A673 (cell line): ENCODE measurements around the gene ROBO2. TPM values are rescaled to one million over a fixed set of nuclear protein-coding genes. Genes with fewer than 3 reads are reported as not detected.
A peak's percentile ranks its signal among the peaks of the same experiment; 100 is the strongest.

Experiments
- BruUV-seq: library from RNA; stranded (reverse); fragments of 400-500 nt; replicated peaks from 2 replicates; lab custom pipeline; 2021; lab: Mats Ljungman, UMichigan
- CTCF ChIA-PET: fragments of 300-600 bp; sonication (Branson Sonifier 250); formaldehyde crosslinking; loops from one replicate; lab custom pipeline; 2022; ENCODE audit warnings: antibody characterized with exemption; lab: Charles Lee
- POLR2A ChIA-PET: fragments of 300-600 bp; sonication (Branson Sonifier 250); formaldehyde crosslinking; loops from one replicate; lab custom pipeline; 2022; ENCODE audit warnings: antibody characterized with exemption; ENCODE audit not compliant: low non-redundant PET; lab: Charles Lee
- DNase-seq: peaks from one replicate; pipeline ENCODE4 v3.0.0-alpha.2; 2015; ENCODE audit warnings: low spot score
- H3K27ac ChIP-seq: fragments of 200-600 bp; sonication (generic); 2 replicates; pipeline ENCODE4 v1.5.1; 2016; ENCODE audit warnings: mixed run types, low read depth, mild to moderate bottlenecking, mixed read lengths, antibody characterized with exemption, low read length; ENCODE audit not compliant: poor library complexity, severe bottlenecking
- H3K27me3 ChIP-seq: fragments of 200-600 bp; sonication (generic); replicated peaks from 2 replicates; pipeline ENCODE4 v1.6.1; 2017; ENCODE audit warnings: mixed run types, low read depth, mild to moderate bottlenecking, mixed read lengths, antibody characterized with exemption, low read length; ENCODE audit not compliant: insufficient read depth, poor library complexity
- H3K36me3 ChIP-seq: fragments of 200-600 bp; sonication (generic); 2 replicates; pipeline ENCODE4 v1.6.1; 2016; ENCODE audit warnings: mixed run types, mild to moderate bottlenecking, mixed read lengths, antibody characterized with exemption, low read length; ENCODE audit not compliant: insufficient read depth, poor library complexity, severe bottlenecking
- H3K4me1 ChIP-seq: fragments of 200-600 bp; sonication (generic); 2 replicates; pipeline ENCODE4 v1.6.1; 2017; ENCODE audit warnings: mixed run types, mild to moderate bottlenecking, mixed read lengths, antibody characterized with exemption, low read length; ENCODE audit not compliant: insufficient read depth, poor library complexity, severe bottlenecking
- H3K4me3 ChIP-seq: fragments of 200-600 bp; sonication (generic); 2 replicates; pipeline ENCODE4 v1.5.1; 2016; ENCODE audit warnings: low read depth, mixed run types, mild to moderate bottlenecking, mixed read lengths, low read length; ENCODE audit not compliant: poor library complexity, severe bottlenecking
- H3K9me3 ChIP-seq: fragments of 200-600 bp; sonication (generic); 2 replicates; pipeline ENCODE4 v1.6.1; 2016; ENCODE audit warnings: mixed run types, low read depth, mild to moderate bottlenecking, mixed read lengths, antibody characterized with exemption, low read length; ENCODE audit not compliant: poor library complexity, severe bottlenecking
- EZH2 ChIP-seq: fragments of 200-600 bp; sonication (generic); IDR thresholded peaks from 2 replicates; pipeline ENCODE4 v1.6.1; 2017; ENCODE audit warnings: borderline replicate concordance, low read depth, mild to moderate bottlenecking, mixed read lengths, antibody characterized with exemption, low read length; ENCODE audit not compliant: poor library complexity, severe bottlenecking
- intact Hi-C: fragments of 100-400 bp; cut with micrococcal nuclease; formaldehyde crosslinking; loops from one replicate; pipeline ENCODE4 v1.10.0; 2022; ENCODE audit not compliant: unreplicated experiment
- total RNA-seq: library from RNA; stranded (reverse); gene quantifications from 2 replicates; pipeline ENCODE4 v1.2.3, GENCODE V29; 2021
- TF ChIP-seq, protein P1 (sequence below): fragments of 300-800, 200-600 bp; sonication (generic); conservative IDR thresholded peaks from 2 replicates; pipeline ENCODE4 v1.5.1; 2017; ENCODE audit warnings: low read depth, mild to moderate bottlenecking, antibody characterized with exemption, low read length, moderate library complexity, mixed read lengths

Gene ROBO2
- total RNA-seq, 1 experiment from 2014 or later, result 17.5 TPM

- H3K4me3 ChIP-seq, result no peak overlapping the region
- POLR2A ChIA-PET, result no interaction called here
Observed at GRCh38 chr3:77475507-77475906, 435.6 kb downstream of the ROBO2 start.

DNA sequence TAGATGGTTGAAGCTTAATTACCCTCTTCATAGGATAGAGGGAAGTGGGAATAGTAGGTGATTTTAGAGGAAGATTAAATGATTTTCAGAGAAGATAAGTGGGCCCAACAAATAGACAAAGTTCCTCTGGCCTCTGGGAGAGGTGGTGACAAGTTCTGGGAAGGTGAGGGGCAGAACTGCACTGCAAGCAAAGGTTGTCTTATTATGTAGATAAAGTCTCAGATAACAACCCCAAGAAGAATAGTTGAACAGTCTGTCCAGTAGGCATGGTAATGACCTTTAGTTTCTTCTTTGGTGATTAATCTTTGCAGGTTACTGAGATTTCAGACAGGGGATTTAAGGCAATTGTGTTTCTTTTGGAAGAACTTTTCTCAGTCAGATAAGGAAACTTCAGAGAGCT, 439.1 kb downstream of the ROBO2 start:
- BruUV-seq, result no TSS peak

More at GRCh38 chr3:77475507-77475906, 435.6 kb downstream of the ROBO2 start:
- no TSS peak for BruUV-seq
- Histone ChIP-seq H3K36me3 (no peaks in the 10 kb centered on the region), H3K27me3 (no peaks in the 10 kb centered on the region), H3K9me3 (no peaks in the 10 kb centered on the region), H3K27ac (no peak overlapping the region), H3K4me1 (peaks cover 8% of the 10 kb centered on the region)
- no peak for TF ChIP-seq EZH2
- TF ChIP-seq, protein P1, sequence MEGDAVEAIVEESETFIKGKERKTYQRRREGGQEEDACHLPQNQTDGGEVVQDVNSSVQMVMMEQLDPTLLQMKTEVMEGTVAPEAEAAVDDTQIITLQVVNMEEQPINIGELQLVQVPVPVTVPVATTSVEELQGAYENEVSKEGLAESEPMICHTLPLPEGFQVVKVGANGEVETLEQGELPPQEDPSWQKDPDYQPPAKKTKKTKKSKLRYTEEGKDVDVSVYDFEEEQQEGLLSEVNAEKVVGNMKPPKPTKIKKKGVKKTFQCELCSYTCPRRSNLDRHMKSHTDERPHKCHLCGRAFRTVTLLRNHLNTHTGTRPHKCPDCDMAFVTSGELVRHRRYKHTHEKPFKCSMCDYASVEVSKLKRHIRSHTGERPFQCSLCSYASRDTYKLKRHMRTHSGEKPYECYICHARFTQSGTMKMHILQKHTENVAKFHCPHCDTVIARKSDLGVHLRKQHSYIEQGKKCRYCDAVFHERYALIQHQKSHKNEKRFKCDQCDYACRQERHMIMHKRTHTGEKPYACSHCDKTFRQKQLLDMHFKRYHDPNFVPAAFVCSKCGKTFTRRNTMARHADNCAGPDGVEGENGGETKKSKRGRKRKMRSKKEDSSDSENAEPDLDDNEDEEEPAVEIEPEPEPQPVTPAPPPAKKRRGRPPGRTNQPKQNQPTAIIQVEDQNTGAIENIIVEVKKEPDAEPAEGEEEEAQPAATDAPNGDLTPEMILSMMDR, result no peak
- intact Hi-C loops, result no loop called here
- no peak for DNase-seq
- CTCF ChIA-PET, result no interaction called here

GRCh38 chr3:77489216-77489615, 449.3 kb downstream of the ROBO2 start:
- no peaks in the 10 kb centered on the region for H3K4me1 ChIP-seq
- ChIA-PET CTCF (no interaction called here), POLR2A (no interaction called here)
- no peaks in the 10 kb centered on the region for H3K27me3 ChIP-seq
- TF ChIP-seq, protein P1, result no peak
- TF ChIP-seq EZH2, result no peak
- no peaks in the 10 kb centered on the region for H3K9me3 ChIP-seq
- BruUV-seq, result no TSS peak
- H3K27ac ChIP-seq, result no peak overlapping the region
- H3K36me3 ChIP-seq, result no peaks in the 10 kb centered on the region
- intact Hi-C loops, result no loop called here
- H3K4me3 ChIP-seq, result no peak overlapping the region
- DNase-seq, result peak; percentile 51

More for the DNA sequence above, 439.1 kb downstream of the ROBO2 start:
- H3K4me3 ChIP-seq, result no peak overlapping the region
- H3K9me3 ChIP-seq, result no peaks in the 10 kb centered on the region
- intact Hi-C loops, result no loop called here
- ChIA-PET POLR2A (no interaction called here), CTCF (no interaction called here)
- no peak for DNase-seq
- no peaks in the 10 kb centered on the region for H3K36me3 ChIP-seq
- H3K4me1 ChIP-seq, result peaks cover 7% of the 10 kb centered on the region
- no peak overlapping the region for H3K27ac ChIP-seq
- H3K27me3 ChIP-seq, result no peaks in the 10 kb centered on the region
- TF ChIP-seq, protein P1, result no peak
- no peak for TF ChIP-seq EZH2
